Thoracic aorta (tissue), 2 donors: ENCODE results near the gene FBXW4. TPM values are rescaled to one million over a fixed set of nuclear protein-coding genes. Genes with fewer than 3 reads are reported as not detected.

ENCODE experiments used
- ATAC-seq: fragments of 150-250 bp; one replicate; pipeline ENCODE4 v1.8.0; 2017; ENCODE audit warnings: low read depth; ENCODE audit not compliant: insufficient number of reproducible peaks, low FRiP score
- DNase-seq: peaks from one replicate; pipeline ENCODE4 v3.0.0-alpha.2; 2020; ENCODE audit warnings: low spot score
- H3K27ac ChIP-seq, 2 donors: fragments of 200-600 bp; sonication (generic); 1 replicate in 1 of 2; 2 replicates in 1 of 2; pipeline ENCODE4 v1.5.1; 2016; ENCODE audit warnings: mild to moderate bottlenecking in 2 of 2, moderate library complexity in 2 of 2
- H3K27me3 ChIP-seq: fragments of 200-600 bp; sonication (generic); replicated peaks from 2 replicates; pipeline ENCODE4 v1.6.0; 2016; ENCODE audit warnings: mild to moderate bottlenecking; ENCODE audit not compliant: insufficient read depth
- H3K36me3 ChIP-seq: fragments of 200-600 bp; sonication (generic); one replicate; pipeline ENCODE4 v1.5.1; 2016
- H3K4me1 ChIP-seq, 2 donors: fragments of 200-600 bp; sonication (generic); 1 replicate in 1 of 2; 2 replicates in 1 of 2; pipeline versions ENCODE4 v1.5.1 to v1.6.0; 2016; ENCODE audit warnings: low read depth in 2 of 2, mild to moderate bottlenecking in 1 of 2; ENCODE audit not compliant: control insufficient read depth in 1 of 2
- H3K4me3 ChIP-seq: fragments of 200-600 bp; sonication (generic); 2 replicates; pipeline ENCODE4 v1.5.1; 2016; ENCODE audit warnings: mild to moderate bottlenecking
- H3K9me3 ChIP-seq: fragments of 200-600 bp; sonication (generic); 2 replicates; pipeline ENCODE4 v1.5.1; 2016
- total RNA-seq, 2 donors: library from RNA; depleted of rRNA; stranded (reverse); fragments of >200 nt; gene quantifications; one replicate each; pipeline versions ENCODE4 v1.1.0 to v1.2.3, GENCODE V29; 2016
- TF ChIP-seq, protein P1 (sequence below): fragments of 200-600 bp; sonication (generic); IDR thresholded peaks from one replicate; pipeline ENCODE4 v1.5.1; 2019; ENCODE audit warnings: antibody characterized with exemption

FBXW4 gene
- total RNA-seq, 2 donors from 2014 or later, result 64.3 to 88.5 TPM

DNA sequence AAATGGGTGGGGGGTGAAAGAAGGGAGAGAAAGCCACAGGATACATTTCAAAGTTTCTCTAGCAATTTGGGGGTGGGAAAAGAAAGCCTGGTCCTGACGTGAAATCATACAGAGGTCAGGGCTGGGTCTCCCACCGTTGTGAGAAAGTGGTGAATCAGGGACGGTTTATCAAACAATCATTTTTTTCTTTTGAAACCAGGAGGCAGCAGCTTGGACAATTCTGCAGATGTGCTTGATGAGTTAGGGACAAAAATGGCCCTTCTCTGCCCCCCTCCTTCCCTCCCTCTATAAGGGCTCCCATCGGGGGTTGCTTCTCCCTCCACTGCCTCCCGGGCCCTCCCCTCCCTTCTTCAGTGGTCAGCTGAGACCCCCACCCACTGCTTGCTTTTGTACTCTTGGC, 43.6 kb downstream of the FBXW4 start:
- ATAC-seq (no peak), DNase-seq (no peak)
- Histone ChIP-seq H3K27ac (no peak overlapping the region), H3K36me3 (peaks cover 6% of the 10 kb centered on the region), H3K9me3 (no peaks in the 10 kb centered on the region), H3K27me3 (no peaks in the 10 kb centered on the region), H3K4me3 (no peak overlapping the region), H3K4me1 (peaks cover 0 to 10% of the 10 kb centered on the region in 2 donors)
- TF ChIP-seq, protein P1, sequence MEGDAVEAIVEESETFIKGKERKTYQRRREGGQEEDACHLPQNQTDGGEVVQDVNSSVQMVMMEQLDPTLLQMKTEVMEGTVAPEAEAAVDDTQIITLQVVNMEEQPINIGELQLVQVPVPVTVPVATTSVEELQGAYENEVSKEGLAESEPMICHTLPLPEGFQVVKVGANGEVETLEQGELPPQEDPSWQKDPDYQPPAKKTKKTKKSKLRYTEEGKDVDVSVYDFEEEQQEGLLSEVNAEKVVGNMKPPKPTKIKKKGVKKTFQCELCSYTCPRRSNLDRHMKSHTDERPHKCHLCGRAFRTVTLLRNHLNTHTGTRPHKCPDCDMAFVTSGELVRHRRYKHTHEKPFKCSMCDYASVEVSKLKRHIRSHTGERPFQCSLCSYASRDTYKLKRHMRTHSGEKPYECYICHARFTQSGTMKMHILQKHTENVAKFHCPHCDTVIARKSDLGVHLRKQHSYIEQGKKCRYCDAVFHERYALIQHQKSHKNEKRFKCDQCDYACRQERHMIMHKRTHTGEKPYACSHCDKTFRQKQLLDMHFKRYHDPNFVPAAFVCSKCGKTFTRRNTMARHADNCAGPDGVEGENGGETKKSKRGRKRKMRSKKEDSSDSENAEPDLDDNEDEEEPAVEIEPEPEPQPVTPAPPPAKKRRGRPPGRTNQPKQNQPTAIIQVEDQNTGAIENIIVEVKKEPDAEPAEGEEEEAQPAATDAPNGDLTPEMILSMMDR, result no peak

DNA sequence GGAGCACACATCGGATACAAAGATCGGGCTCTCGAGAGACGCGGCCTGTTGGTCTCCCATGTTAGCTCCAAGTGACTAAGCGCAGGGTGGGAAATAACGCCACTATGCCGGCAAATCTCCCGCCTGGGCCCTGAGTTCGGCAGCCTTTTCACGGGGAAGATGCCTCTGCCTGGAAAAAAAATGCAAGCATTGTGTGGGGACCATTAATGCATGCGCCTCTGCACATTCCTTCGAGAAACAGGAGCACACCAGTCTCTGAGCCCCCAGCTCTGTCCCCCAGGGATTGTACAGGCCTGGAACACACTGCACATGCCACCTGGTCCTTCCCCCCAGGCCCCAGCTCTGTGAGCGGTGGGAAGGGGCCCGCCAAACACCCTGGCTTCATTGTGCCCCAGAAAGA, 44.1 kb downstream of the FBXW4 start:
- Histone ChIP-seq H3K4me1 (peaks cover 0 to 14% of the 10 kb centered on the region in 2 donors), H3K36me3 (peaks cover 6% of the 10 kb centered on the region), H3K9me3 (no peaks in the 10 kb centered on the region), H3K4me3 (no peak overlapping the region), H3K27ac (no peak overlapping the region), H3K27me3 (no peaks in the 10 kb centered on the region)
- DNase-seq, result no peak
- TF ChIP-seq, protein P1, result no peak
- no peak for ATAC-seq

DNA sequence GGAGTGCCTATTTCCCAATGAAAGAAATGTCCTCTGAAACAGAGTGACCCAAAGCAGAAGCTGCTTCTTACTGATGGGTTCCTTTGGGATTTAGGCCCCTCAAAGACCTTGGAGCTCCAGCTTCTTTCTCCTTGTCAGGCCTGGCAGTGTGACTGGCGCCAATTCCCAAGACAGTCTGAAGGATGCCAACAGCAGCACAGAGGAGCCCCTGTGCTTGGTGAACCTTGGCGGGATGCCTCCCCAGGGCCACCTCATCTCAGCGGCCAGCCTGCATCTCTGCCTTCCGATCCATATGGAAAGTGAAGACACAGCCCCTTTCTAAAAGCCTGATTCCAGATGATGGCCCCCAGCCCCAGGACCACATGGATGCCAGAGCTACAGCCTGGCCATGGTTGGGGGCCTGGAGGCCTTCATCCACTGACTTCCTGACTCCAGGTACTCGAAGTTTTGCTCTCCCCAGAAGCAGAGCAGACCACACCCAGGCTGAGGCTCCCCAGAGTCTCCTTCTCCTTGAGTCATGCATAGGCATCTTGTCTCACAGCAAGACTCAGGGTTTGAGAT, 45.4 kb downstream of the FBXW4 start:
- ATAC-seq, result no peak
- H3K27ac ChIP-seq, result no peak overlapping the region
- peaks cover 6% of the 10 kb centered on the region for H3K36me3 ChIP-seq
- H3K4me3 ChIP-seq, result no peak overlapping the region
- peaks cover 0 to 17% of the 10 kb centered on the region in 2 donors for H3K4me1 ChIP-seq
- H3K9me3 ChIP-seq, result no peaks in the 10 kb centered on the region
- no peak for DNase-seq
- H3K27me3 ChIP-seq, result no peaks in the 10 kb centered on the region
- TF ChIP-seq, protein P1, result no peak

DNA sequence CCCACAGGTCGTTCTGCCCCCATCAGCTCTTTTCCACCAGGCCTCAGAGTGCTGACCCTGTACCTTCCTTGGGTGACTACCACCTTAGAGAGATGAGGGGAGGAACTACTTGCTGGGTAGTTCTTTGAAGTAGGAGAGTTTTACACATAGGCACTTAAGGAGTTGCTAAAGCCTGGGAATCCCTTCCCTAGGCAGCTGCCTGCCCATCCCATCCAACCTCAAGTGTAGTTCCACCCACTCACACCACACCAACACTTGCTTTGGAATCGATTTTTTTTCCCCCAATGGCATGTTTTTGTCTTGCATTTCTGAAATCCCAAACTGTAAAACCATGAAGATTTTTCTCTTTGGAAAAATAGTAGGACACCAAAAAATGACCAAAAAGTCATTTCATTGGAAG, 47.7 kb downstream of the FBXW4 start:
- no peak for DNase-seq
- Histone ChIP-seq H3K4me3 (no peak overlapping the region), H3K9me3 (no peaks in the 10 kb centered on the region), H3K27ac (no peak overlapping the region), H3K36me3 (peaks cover 6% of the 10 kb centered on the region), H3K4me1 (peaks cover 0 to 17% of the 10 kb centered on the region in 2 donors), H3K27me3 (no peaks in the 10 kb centered on the region)
- TF ChIP-seq, protein P1, result no peak
- ATAC-seq, result no peak

DNA sequence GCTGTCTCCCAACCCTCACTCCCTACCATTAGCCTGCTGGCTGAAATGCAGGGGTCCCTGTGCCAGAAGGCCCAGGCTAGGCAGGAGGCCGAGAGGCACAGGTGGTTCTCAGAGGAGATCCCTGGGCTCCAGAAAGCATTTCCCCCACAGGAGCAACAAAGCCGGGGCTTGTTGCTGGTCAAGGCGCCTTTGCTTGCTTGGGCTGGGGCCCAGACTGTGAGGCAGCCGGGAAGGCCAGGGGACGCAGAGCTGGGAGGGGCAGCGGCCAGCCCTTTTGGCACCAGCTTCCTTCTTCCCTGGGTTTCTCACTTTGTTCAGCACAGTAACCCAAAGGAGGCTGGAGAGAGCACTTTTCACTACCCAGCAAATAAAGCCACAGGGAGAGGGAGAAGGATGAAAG, 48.6 kb downstream of the FBXW4 start:
- H3K27me3 ChIP-seq, result no peaks in the 10 kb centered on the region
- no peak for ATAC-seq
- no peak for DNase-seq
- H3K27ac ChIP-seq, result no peak overlapping the region
- no peak overlapping the region for H3K4me3 ChIP-seq
- H3K36me3 ChIP-seq, result peaks cover 6% of the 10 kb centered on the region
- H3K4me1 ChIP-seq, result peaks cover 0 to 17% of the 10 kb centered on the region in 2 donors
- TF ChIP-seq, protein P1, result no peak
- H3K9me3 ChIP-seq, result no peaks in the 10 kb centered on the region
